ENCODE data around the gene ZBTB2. TPM values are rescaled to one million over a fixed set of nuclear protein-coding genes. Genes with fewer than 3 reads are reported as not detected.

ZBTB2 gene, protein sequence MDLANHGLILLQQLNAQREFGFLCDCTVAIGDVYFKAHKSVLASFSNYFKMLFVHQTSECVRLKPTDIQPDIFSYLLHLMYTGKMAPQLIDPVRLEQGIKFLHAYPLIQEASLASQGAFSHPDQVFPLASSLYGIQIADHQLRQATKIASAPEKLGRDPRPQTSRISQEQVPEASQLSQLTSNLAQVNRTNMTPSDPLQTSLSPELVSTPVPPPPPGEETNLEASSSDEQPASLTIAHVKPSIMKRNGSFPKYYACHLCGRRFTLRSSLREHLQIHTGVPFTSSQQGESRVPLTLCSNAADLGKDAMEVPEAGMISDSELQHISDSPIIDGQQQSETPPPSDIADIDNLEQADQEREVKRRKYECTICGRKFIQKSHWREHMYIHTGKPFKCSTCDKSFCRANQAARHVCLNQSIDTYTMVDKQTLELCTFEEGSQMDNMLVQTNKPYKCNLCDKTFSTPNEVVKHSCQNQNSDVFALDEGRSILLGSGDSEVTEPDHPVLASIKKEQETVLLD
- total RNA-seq (2014; rRNA removed; shearing (Covaris generic)): 16.4 and 17.0 TPM in 2 replicates
- total RNA-seq (2022): 17.0 and 18.4 TPM in 2 replicates
- Bru-seq, nascent RNA: percentile 79 among the genes with signal in this experiment
- BruChase-seq, experiment 1, labeled RNA remaining after a 6-hour chase: percentile 64 among the genes with signal in this experiment
- BruChase-seq, experiment 2, labeled RNA remaining after a 2-hour chase: percentile 82 among the genes with signal in this experiment
- long read RNA-seq, transcript ZBTB2-201 (3 exons, 3,090 nt): major isoform, 20 of 31 reads
- long read RNA-seq, partial matches to known transcripts: 0 of 31 reads
- long read RNA-seq, other reads (novel, unspliced or antisense): 11 of 31 reads

DNA sequence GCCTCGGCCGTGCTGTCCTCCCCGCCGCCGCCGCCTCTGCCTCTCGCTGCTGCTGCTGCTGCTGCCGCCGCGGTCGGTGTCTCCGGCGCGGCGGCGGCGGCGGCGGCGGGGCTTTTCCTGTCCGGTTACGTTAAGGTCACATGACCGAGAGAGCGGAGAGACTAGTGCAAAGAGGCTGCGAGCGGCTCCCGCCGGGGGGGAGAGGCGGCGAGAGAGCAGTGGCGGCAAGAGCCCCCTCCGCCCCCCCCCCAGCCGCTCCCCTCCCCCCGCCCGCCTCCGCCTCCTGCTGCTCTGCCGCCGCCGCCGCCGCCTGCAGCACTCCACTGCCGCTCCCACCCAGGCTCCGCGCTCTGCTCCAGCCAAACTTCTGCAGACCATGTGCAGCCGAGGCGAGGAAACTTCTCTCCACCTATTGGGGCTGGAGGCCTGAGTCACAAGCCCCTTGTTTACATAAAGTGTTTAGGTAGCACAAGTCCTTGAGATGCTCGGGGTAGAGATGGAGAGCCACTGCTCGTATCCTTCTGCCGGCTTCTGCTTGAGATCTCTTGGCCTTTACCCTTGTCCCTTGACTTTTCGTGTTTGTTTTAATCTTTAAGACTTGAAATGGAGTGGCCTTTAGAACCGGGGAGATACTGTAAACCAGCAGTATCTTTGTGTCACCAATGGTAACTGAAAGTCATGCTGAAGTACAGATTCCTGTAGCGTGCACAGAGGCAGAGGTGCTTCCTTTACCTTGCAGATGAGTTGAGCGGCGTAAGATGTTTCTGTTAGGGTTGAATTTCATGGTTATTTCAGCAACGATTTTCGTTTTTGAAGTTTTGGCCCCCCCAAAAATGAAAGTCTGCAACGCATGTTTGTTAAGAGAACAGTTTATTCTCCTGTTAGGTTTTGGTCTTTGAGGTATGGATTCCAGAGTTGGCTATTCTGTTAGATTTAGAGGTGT lies at the start of gene ZBTB2:
Gene ZBTB2 (minus strand): TSS at position 89 of the 943 bp plus-strand sequence. CDS start 17,922 bp downstream, outside the sequence.
- peaks cover 66% of the 10 kb centered on the region for H3K4me1 ChIP-seq (ENCODE audit: insufficient read depth, low read length, poor library complexity, severe bottlenecking)
- CTCF ChIA-PET (ENCODE audit: unreplicated experiment): no interaction called here

DNA sequence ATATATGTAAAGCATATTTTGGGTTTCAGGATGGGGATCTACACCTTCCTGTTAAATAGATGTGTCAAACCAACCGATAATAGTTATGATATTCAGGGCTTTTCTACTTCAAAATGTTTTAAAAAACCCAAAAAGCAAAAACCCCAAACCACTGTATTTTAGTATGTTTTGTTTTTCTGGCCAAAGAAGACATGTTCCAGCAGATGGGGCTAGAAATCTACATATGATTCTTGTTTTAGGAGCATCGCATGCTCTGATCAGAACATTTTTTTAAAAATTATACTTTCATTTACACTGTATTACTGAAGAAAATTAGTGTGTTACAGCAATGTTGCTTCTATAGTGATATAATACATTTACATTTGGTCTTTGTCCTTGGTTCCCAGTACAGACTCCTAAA lies 49.6 kb upstream of the ZBTB2 start:
- intact Hi-C loops (cut with micrococcal nuclease; ENCODE audit: unreplicated experiment): no loop called here
- Histone ChIP-seq H2AFZ (ENCODE audit: low read length) (no peak overlapping the region), H3K4me1 (ENCODE audit: insufficient read depth, low read length, poor library complexity, severe bottlenecking) (no peaks in the 10 kb centered on the region), H3K4me2 (ENCODE audit: low read length) (no peak overlapping the region), H3K36me3 (ENCODE audit: insufficient read depth, low read length) (peaks cover 71% of the 10 kb centered on the region), H3K27ac (ENCODE audit: low read depth, low read length, poor library complexity, severe bottlenecking) (no peak overlapping the region), H3K9me2 (ENCODE audit: insufficient read depth, low read length) (no peaks in the 10 kb centered on the region), H3K4me3 (ENCODE audit: low read depth, low read length, poor library complexity, severe bottlenecking) (no peak overlapping the region), H4K20me1 (ENCODE audit: insufficient read depth, low read length) (0 out of 2 replicates have a peak, but pooled peaks cover 5% of the 10 kb centered on the region), H3K79me2 (ENCODE audit: insufficient read depth, low read depth, low read length) (peaks cover 56% of the 10 kb centered on the region), H3K9me3 (ENCODE audit: low read length) (no peaks in the 10 kb centered on the region)
- TF ChIP-seq EZH2phosphoT487 (IDR thresholded peaks at IDR 0.05; ENCODE audit: borderline replicate concordance, low read depth, low read length): no peak
- TF ChIP-seq, protein P1, sequence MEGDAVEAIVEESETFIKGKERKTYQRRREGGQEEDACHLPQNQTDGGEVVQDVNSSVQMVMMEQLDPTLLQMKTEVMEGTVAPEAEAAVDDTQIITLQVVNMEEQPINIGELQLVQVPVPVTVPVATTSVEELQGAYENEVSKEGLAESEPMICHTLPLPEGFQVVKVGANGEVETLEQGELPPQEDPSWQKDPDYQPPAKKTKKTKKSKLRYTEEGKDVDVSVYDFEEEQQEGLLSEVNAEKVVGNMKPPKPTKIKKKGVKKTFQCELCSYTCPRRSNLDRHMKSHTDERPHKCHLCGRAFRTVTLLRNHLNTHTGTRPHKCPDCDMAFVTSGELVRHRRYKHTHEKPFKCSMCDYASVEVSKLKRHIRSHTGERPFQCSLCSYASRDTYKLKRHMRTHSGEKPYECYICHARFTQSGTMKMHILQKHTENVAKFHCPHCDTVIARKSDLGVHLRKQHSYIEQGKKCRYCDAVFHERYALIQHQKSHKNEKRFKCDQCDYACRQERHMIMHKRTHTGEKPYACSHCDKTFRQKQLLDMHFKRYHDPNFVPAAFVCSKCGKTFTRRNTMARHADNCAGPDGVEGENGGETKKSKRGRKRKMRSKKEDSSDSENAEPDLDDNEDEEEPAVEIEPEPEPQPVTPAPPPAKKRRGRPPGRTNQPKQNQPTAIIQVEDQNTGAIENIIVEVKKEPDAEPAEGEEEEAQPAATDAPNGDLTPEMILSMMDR (conservative IDR thresholded peaks at IDR 0.05; ENCODE audit: low read length): peak; percentile 66
- ChIA-PET CTCF (ENCODE audit: unreplicated experiment) (no interaction called here), POLR2A (interaction anchor here (0.5 to 2.8 kb wide), 4 partner anchors 11 to 1904 kb away, joined by 3 to 15 read pairs (median 5); partner anchors contain the start of gene RMND1)
- peak; percentile 16 for DNase-seq (ENCODE audit: low spot score)
- no TSS peak for BruUV-seq (replicated peaks)

More for the DNA sequence above, at the start of gene ZBTB2:
- Histone ChIP-seq H3K4me2 (ENCODE audit: low read length) (peak within 1 kb of the TSS; percentile 81), H4K20me1 (ENCODE audit: insufficient read depth, low read length) (peaks cover 39% of the 10 kb centered on the region), H3K9me2 (ENCODE audit: insufficient read depth, low read length) (no peaks in the 10 kb centered on the region), H3K9me3 (ENCODE audit: low read length) (no peaks in the 10 kb centered on the region), H2AFZ (ENCODE audit: low read length) (no peak within 1 kb of the TSS; the same call in 1 of the 2 replicates), H3K27ac (ENCODE audit: low read depth, low read length, poor library complexity, severe bottlenecking) (peak within 1 kb of the TSS; percentile 97), H3K36me3 (ENCODE audit: insufficient read depth, low read length) (peaks cover 57% of the 10 kb centered on the region), H3K4me3 (ENCODE audit: low read depth, low read length, poor library complexity, severe bottlenecking) (peak within 1 kb of the TSS; percentile 99), H3K79me2 (ENCODE audit: insufficient read depth, low read depth, low read length) (peaks cover 81% of the 10 kb centered on the region)
- TF ChIP-seq, protein P1 (conservative IDR thresholded peaks at IDR 0.05; ENCODE audit: low read length): no peak
- no peak for TF ChIP-seq EZH2phosphoT487 (IDR thresholded peaks at IDR 0.05; ENCODE audit: borderline replicate concordance, low read depth, low read length)
- BruUV-seq (replicated peaks): no TSS peak
- DNase-seq (ENCODE audit: low spot score): peak; percentile 80
- POLR2A ChIA-PET: no interaction called here
- intact Hi-C loops (cut with micrococcal nuclease; ENCODE audit: unreplicated experiment): loop anchor here (5.0 kb wide), 2 partner anchors 911 to 1591 kb away; partner anchors contain the start of gene FBXO5
